Panc1 (cell line): ENCODE data around the gene ZNF292.

ENCODE experiments used
- CTCF ChIP-seq: fragments of 450-650 bp; IDR thresholded peaks from 2 replicates; pipeline ENCODE4 v1.5.1; 2017; ENCODE audit warnings: mild to moderate bottlenecking
- POLR2AphosphoS5 ChIP-seq: IDR thresholded peaks from 2 replicates; pipeline ENCODE4 v1.6.1; 2012; ENCODE audit warnings: mild to moderate bottlenecking, low read depth, low read length, moderate library complexity
- SIN3A ChIP-seq: IDR thresholded peaks from 2 replicates; pipeline ENCODE4 v1.6.1; 2012; ENCODE audit warnings: low read depth, mild to moderate bottlenecking, low read length, moderate library complexity, borderline replicate concordance; ENCODE audit not compliant: insufficient read depth

DNA sequence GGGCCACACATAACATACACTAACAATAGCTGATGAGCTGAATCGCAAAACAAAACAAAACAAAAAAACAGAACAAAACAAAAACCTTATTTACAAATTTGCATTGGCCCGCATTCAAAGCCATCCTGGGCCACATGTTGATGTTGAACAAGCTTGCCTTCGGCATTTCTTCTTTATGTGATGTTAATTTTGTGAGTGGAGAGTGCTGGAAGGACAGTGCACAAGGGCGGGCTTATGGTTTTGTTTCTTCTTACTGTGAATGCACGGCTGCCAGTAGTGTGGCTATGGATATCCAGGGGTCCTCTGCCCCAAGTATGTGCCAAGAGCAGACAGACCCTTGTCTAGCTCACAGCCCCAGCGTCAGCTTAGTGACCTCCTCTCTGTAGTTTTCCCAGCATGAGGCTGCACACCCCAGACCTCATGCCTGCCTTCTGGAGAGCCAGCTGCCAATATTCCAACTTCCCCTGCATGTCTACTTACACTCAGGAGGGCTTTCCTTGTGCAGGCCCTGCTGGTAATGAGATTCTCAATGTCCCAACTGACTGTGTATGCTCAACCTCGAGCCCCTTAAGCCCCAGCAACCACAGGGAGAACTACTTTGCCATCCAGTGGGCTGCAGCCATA is 24.9 kb downstream of the ZNF292 start:
- TF ChIP-seq POLR2AphosphoS5 (no peak), CTCF (no peak), SIN3A (no peak)
